SH-SY5Y (cell line): ENCODE data around the gene NR6A1.

Experiments
- GATA2 ChIP-seq: IDR thresholded peaks from 2 replicates; pipeline ENCODE4 v1.6.1; 2011; ENCODE audit warnings: mild to moderate bottlenecking, low read depth, low read length
- GATA3 ChIP-seq: IDR thresholded peaks from 2 replicates; pipeline ENCODE4 v1.6.1; 2011; ENCODE audit warnings: low read depth, mild to moderate bottlenecking, low read length, moderate library complexity

The NR6A1 gene

GRCh38 chr9:124803911-124804310 lies 32.8 kb upstream of the NR6A1 start:
- TF ChIP-seq GATA3 (no peak), GATA2 (no peak)

GRCh38 chr9:124802426-124802825 lies 31.3 kb upstream of the NR6A1 start:
- TF ChIP-seq GATA2 (no peak), GATA3 (no peak)

- TF ChIP-seq GATA3 (no peak), GATA2 (no peak)
These were observed 30.2 kb upstream of the NR6A1 start for GRCh38 chr9:124801356-124801755.

GRCh38 chr9:124800306-124801259 lies 29.5 kb upstream of the NR6A1 start:
- TF ChIP-seq GATA2: no peak
- no peak for TF ChIP-seq GATA3

GRCh38 chr9:124799274-124800006 lies 28.3 kb upstream of the NR6A1 start:
- TF ChIP-seq GATA3 (no peak), GATA2 (no peak)

- TF ChIP-seq GATA3: no peak
- peak; percentile 29; the same call in 1 of the 2 replicates for TF ChIP-seq GATA2
These were observed 26.4 kb upstream of the NR6A1 start for GRCh38 chr9:124797343-124798103.

- no peak for TF ChIP-seq GATA3
- TF ChIP-seq GATA2: no peak
These were observed 24.8 kb upstream of the NR6A1 start for GRCh38 chr9:124795881-124796431.

GRCh38 chr9:124794902-124795491 lies 23.9 kb upstream of the NR6A1 start:
- TF ChIP-seq GATA2 (no peak), GATA3 (no peak)

- TF ChIP-seq GATA2 (no peak), GATA3 (no peak)
These were observed 22.0 kb upstream of the NR6A1 start for GRCh38 chr9:124793015-124793541.

- TF ChIP-seq GATA2 (no peak), GATA3 (no peak)
These were observed 21.3 kb upstream of the NR6A1 start for GRCh38 chr9:124792257-124793014.

- TF ChIP-seq GATA2 (no peak), GATA3 (no peak)
These were observed 19.8 kb upstream of the NR6A1 start for GRCh38 chr9:124790801-124791505.

- TF ChIP-seq GATA3 (no peak), GATA2 (no peak)
These were observed 19.2 kb upstream of the NR6A1 start for GRCh38 chr9:124790301-124790700.

- TF ChIP-seq GATA3: no peak
- TF ChIP-seq GATA2: no peak
These were observed 18.4 kb upstream of the NR6A1 start for GRCh38 chr9:124789531-124789930.
